ENCODE data around the gene PEMT. TPM values are rescaled to one million over a fixed set of nuclear protein-coding genes. Genes with fewer than 3 reads are reported as not detected.
"Not testable (repeated sequence)": the region's sequence is repeated elsewhere in the genome, so short reads cannot be mapped to it uniquely, and the experiment has no call there.

Gene PEMT
- total and polyA plus RNA-seq, 2 of the 4 experiments (the other 2 are of a cell fraction) = 23.3 to 49.5 TPM

DNA sequence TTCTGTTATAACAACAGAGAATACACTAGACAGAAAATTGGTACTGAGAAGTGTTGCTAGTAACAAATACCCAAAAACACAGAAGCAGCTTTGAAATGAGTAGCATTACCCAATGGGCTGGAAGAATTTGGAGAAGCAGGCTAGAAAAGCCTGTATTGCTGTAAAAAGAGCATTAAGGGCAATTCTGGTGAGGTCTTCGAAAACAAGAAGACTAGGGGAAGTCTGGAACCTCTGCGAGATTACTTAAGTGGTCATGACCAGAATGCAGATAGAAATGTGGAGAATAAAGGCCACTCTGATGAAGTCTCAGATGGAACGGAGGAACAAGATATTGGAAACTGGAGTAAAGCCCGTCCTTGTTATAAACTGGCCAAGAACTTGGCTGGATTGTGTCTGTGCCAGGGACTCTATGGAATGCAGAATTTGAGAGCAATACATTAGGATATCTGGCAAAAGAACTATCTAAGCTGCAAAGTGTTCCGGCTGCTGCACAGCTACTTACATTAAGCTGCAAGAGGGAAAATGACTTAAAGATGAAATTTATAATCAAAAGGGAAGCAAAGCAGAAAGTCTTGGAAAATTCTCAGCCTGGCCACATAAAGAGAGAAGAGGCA, 44.9 kb upstream of the PEMT start:
- H2AK5ac ChIP-seq (ENCODE audit: low read depth, low read length) = no peak overlapping the region
- no peak overlapping the region for H2BK15ac ChIP-seq (ENCODE audit: low read depth, low read length)
- H3K23ac ChIP-seq (ENCODE audit: low read depth, low read length) = no peak overlapping the region
- H3K4me2 ChIP-seq (ENCODE audit: low read depth, low read length) = no peak overlapping the region
- no peak overlapping the region for H4K8ac ChIP-seq (ENCODE audit: low read depth in 2 of 2, low read length in 2 of 2)
- no peak overlapping the region for H3K9ac ChIP-seq (ENCODE audit: low read depth, low read length)
- no peak overlapping the region for H3K27ac ChIP-seq (ENCODE audit: insufficient read depth, low read length)
- no peak overlapping the region for H2BK20ac ChIP-seq (ENCODE audit: low read depth, low read length)
- H3K14ac ChIP-seq (replicated peaks; ENCODE audit: low read depth, low read length) = no peak overlapping the region
- BruUV-seq (replicated peaks) = no TSS peak
- no peak overlapping the region for H3K4ac ChIP-seq (ENCODE audit: low read depth, low read length)
- in situ Hi-C loops (cut with MboI; ENCODE audit: low sequenced_read_pairs) = loop anchor here (25.0 kb wide), 1 partner anchor 624 kb away; no protein-coding TSS in a partner anchor
- DNase-seq (no peak), ATAC-seq (ENCODE audit: low read depth) (peak; percentile 29; the same call in 1 of the 2 replicates)
- no peaks in the 10 kb centered on the region for H3K4me1 ChIP-seq (ENCODE audit: control insufficient read depth, insufficient read depth, low read length)
- no peaks in the 10 kb centered on the region for H4K20me1 ChIP-seq (ENCODE audit: insufficient read depth, low read length)
- H3K56ac ChIP-seq (ENCODE audit: extremely low read depth, insufficient read depth, low read length) = no peak overlapping the region
- no peak overlapping the region for H4K91ac ChIP-seq (ENCODE audit: insufficient read depth, low read depth, low read length)
- no peak for TF ChIP-seq MAFK (IDR thresholded peaks at IDR 0.05; ENCODE audit: low read depth, low read length)
- no peak for TF ChIP-seq BHLHE40 (IDR thresholded peaks at IDR 0.05; ENCODE audit: low read depth, low read length)
- CTCF ChIA-PET = no interaction called here
- no peak overlapping the region for H3K18ac ChIP-seq (ENCODE audit: low read depth, low read length)
- peaks cover 18% of the 10 kb centered on the region for H3K27me3 ChIP-seq (ENCODE audit: control insufficient read depth, insufficient read depth, low read length)
- POLR2A ChIA-PET (ENCODE audit: unreplicated experiment) = no interaction called here
- no peak overlapping the region for H2AK9ac ChIP-seq (replicated peaks; ENCODE audit: low read depth, low read length, poor library complexity)
- H2BK5ac ChIP-seq (ENCODE audit: low read depth, low read length, poor library complexity, severe bottlenecking) = no peak overlapping the region
- intact Hi-C loops (cut with micrococcal nuclease) = no loop called here
- no peaks in the 10 kb centered on the region for H3K79me1 ChIP-seq (ENCODE audit: low read depth in 1 of 2, low read length in 2 of 2)
- H3K36me3 ChIP-seq (ENCODE audit: control insufficient read depth, insufficient read depth, low read length) = no peaks in the 10 kb centered on the region
- dilution Hi-C loops (cut with HindIII; ENCODE audit: low sequenced_read_pairs, unreplicated experiment) = no loop called here
- no peak overlapping the region for H2AFZ ChIP-seq (replicated peaks; ENCODE audit: low read length, poor library complexity)
- no peak overlapping the region for H4K5ac ChIP-seq (ENCODE audit: low read depth, low read length)
- peaks cover 3% of the 10 kb centered on the region for H3K9me3 ChIP-seq (ENCODE audit: control insufficient read depth, insufficient read depth, low read length)
- H2BK120ac ChIP-seq (ENCODE audit: low read depth, low read length) = no peak overlapping the region
- no peak overlapping the region for H3K4me3 ChIP-seq (ENCODE audit: insufficient read depth, low read depth, low read length)
- WGBS, 2 experiments (ENCODE audit: extremely low coverage in 2 of 2, insufficient read length in 1 of 2) = 16% methylated on average over 5 of the region's 5 CpGs; no CpG with 5 or more reads in 1 of the 2 experiments
- no peaks in the 10 kb centered on the region for H3K9me1 ChIP-seq (ENCODE audit: insufficient read depth, low read length)

DNA sequence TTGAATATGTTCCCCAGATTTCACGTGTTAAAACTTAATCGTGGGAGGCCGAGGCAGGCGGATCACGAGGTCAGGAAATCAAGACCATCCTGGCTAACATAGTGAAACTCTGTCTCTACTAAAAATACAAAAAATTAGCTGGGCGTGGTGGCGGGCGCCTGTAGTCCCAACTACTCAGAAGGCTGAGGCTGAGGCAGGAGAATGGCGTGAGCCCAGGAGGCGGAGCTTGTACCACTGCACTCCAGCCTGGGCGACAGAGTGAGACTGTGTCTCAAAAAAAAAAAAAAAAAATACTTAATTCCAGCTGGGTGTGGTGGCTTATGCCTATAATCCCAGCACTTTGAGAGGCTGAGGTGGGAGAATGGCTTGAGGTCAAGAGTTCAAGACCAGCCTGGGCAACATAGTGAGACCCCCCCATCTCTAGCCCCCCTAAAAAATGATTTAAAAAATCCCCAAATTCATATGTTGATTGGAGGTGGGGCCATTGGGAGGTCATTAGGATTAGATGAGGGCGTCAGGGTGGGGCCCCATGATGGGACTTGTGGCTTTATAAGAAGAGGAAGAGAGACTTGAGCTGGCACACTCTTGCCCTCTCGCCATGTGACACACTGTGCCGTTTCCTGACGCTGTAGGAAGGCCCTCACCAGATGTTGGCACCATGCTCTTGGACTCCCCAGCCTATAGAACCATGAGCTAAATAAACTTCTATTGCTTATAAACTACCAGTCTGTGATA, 44.2 kb upstream of the PEMT start:
- H2BK20ac ChIP-seq (ENCODE audit: low read depth, low read length); H3K4me1 ChIP-seq (ENCODE audit: control insufficient read depth, insufficient read depth, low read length); H2BK120ac ChIP-seq (ENCODE audit: low read depth, low read length); POLR2A ChIA-PET (ENCODE audit: unreplicated experiment); ATAC-seq (ENCODE audit: low read depth); H3K27ac ChIP-seq (ENCODE audit: insufficient read depth, low read length); H3K9ac ChIP-seq (ENCODE audit: low read depth, low read length); H2BK15ac ChIP-seq (ENCODE audit: low read depth, low read length); H3K4me2 ChIP-seq (ENCODE audit: low read depth, low read length); CTCF ChIA-PET; H3K18ac ChIP-seq (ENCODE audit: low read depth, low read length); H4K20me1 ChIP-seq (ENCODE audit: insufficient read depth, low read length); H4K5ac ChIP-seq (ENCODE audit: low read depth, low read length); H3K14ac ChIP-seq (replicated peaks; ENCODE audit: low read depth, low read length); intact Hi-C loops (cut with micrococcal nuclease); DNase-seq; H3K79me1 ChIP-seq (ENCODE audit: low read depth in 1 of 2, low read length in 2 of 2); H3K36me3 ChIP-seq (ENCODE audit: control insufficient read depth, insufficient read depth, low read length); H3K56ac ChIP-seq (ENCODE audit: extremely low read depth, insufficient read depth, low read length); H2AK5ac ChIP-seq (ENCODE audit: low read depth, low read length); H4K91ac ChIP-seq (ENCODE audit: insufficient read depth, low read depth, low read length); H2AK9ac ChIP-seq (replicated peaks; ENCODE audit: low read depth, low read length, poor library complexity); H2AFZ ChIP-seq (replicated peaks; ENCODE audit: low read length, poor library complexity); dilution Hi-C loops (cut with HindIII; ENCODE audit: low sequenced_read_pairs, unreplicated experiment); H3K9me1 ChIP-seq (ENCODE audit: insufficient read depth, low read length); H3K4ac ChIP-seq (ENCODE audit: low read depth, low read length); H3K23ac ChIP-seq (ENCODE audit: low read depth, low read length); H3K4me3 ChIP-seq (ENCODE audit: insufficient read depth, low read depth, low read length); H3K9me3 ChIP-seq (ENCODE audit: control insufficient read depth, insufficient read depth, low read length); H4K8ac ChIP-seq (ENCODE audit: low read depth in 2 of 2, low read length in 2 of 2); BruUV-seq (replicated peaks); H2BK5ac ChIP-seq (ENCODE audit: low read depth, low read length, poor library complexity, severe bottlenecking): not testable (repeated sequence)
- in situ Hi-C loops (cut with MboI; ENCODE audit: low sequenced_read_pairs) = loop anchor here (25.0 kb wide), 1 partner anchor 623 kb away; no protein-coding TSS in a partner anchor
- WGBS, 2 experiments (ENCODE audit: extremely low coverage in 2 of 2, insufficient read length in 1 of 2) = 86% methylated on average over 2 of the region's 15 CpGs; no CpG with 5 or more reads in 1 of the 2 experiments
- H3K27me3 ChIP-seq (ENCODE audit: control insufficient read depth, insufficient read depth, low read length) = peaks cover 18% of the 10 kb centered on the region

All from IMR-90 (cell line).